Measurements from ENCODE around the gene PCYOX1L.

DNA sequence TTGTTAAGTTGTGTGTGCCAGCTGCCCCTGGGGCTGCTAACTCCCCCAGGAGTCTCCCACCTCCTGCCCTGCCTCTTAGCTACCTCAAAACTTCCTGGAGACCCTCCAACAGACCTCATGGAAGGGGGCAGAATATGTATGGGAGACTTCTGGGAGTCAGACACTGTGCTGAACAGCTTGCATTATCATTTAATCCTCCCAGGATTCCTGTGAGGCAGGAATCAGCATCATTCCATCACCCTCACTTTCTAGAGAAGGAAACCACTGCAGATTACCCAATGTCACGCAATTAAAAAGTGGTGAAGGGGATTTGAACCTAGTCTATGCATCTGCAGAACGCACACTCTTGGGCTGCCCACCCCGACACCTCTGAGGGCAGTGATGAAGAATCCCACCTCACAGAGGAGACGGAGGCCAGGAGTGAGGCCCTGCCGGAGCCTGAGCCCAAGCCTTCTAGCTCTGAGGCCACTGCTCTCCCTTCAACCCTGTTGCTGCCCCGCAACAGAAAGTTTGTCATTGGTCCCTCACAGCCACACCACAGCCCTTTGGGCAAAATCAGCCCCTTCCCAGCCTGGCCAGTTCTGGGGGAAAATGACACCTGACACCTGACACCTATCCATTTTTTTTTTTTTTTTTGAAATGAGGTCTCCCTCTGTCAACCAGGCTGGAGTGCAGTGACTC is 51.6 kb downstream of the PCYOX1L start:
- TF ChIP-seq, protein P1, sequence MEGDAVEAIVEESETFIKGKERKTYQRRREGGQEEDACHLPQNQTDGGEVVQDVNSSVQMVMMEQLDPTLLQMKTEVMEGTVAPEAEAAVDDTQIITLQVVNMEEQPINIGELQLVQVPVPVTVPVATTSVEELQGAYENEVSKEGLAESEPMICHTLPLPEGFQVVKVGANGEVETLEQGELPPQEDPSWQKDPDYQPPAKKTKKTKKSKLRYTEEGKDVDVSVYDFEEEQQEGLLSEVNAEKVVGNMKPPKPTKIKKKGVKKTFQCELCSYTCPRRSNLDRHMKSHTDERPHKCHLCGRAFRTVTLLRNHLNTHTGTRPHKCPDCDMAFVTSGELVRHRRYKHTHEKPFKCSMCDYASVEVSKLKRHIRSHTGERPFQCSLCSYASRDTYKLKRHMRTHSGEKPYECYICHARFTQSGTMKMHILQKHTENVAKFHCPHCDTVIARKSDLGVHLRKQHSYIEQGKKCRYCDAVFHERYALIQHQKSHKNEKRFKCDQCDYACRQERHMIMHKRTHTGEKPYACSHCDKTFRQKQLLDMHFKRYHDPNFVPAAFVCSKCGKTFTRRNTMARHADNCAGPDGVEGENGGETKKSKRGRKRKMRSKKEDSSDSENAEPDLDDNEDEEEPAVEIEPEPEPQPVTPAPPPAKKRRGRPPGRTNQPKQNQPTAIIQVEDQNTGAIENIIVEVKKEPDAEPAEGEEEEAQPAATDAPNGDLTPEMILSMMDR (IDR thresholded peaks at IDR 0.05): no peak
- TF ChIP-seq POLR2A (IDR thresholded peaks at IDR 0.05): no peak

All from stomach (tissue), 4 donors.